ENCODE results near the gene HSFX1. TPM values are rescaled to one million over a fixed set of nuclear protein-coding genes. Genes with fewer than 3 reads are reported as not detected.
"Not testable (repeated sequence)": the region's sequence is repeated elsewhere in the genome, so short reads cannot be mapped to it uniquely, and the experiment has no call there.

Gene HSFX1
- total RNA-seq, 2 experiments from 2014 or later, result 0.24 to 0.43 TPM

GRCh38 chrX:149770344-149770743, 3.5 kb upstream of the HSFX1 start:
- intact Hi-C loops (cut with micrococcal nuclease); H3K27ac Mint-ChIP-seq; DNase-seq; H3K4me1 Mint-ChIP-seq (ENCODE audit: low read depth); H3K27me3 Mint-ChIP-seq; POLR2A ChIA-PET; H3K9me3 Mint-ChIP-seq; H3K36me3 Mint-ChIP-seq; CTCF ChIA-PET; H3K4me3 Mint-ChIP-seq: not testable (repeated sequence)

- H3K4me3 Mint-ChIP-seq; POLR2A ChIA-PET; DNase-seq; H3K27me3 Mint-ChIP-seq; CTCF ChIA-PET; H3K9me3 Mint-ChIP-seq; H3K36me3 Mint-ChIP-seq; H3K27ac Mint-ChIP-seq; intact Hi-C loops (cut with micrococcal nuclease); H3K4me1 Mint-ChIP-seq (ENCODE audit: low read depth): not testable (repeated sequence)
Observed at GRCh38 chrX:149773026-149773425, 842 bp upstream of the HSFX1 start.

GRCh38 chrX:149777999-149778398, 4.1 kb downstream of the HSFX1 start:
- H3K4me1 Mint-ChIP-seq (ENCODE audit: low read depth); H3K27ac Mint-ChIP-seq; H3K27me3 Mint-ChIP-seq: not testable (repeated sequence)

GRCh38 chrX:149781727-149782126, 7.9 kb downstream of the HSFX1 start, which contains the start of gene MAGEA9:
TSS of gene MAGEA9 (plus strand) at chrX:149781930. CDS start at chrX:149786211, 4,281 bp downstream.
- intact Hi-C loops (cut with micrococcal nuclease); POLR2A ChIA-PET; H3K4me3 Mint-ChIP-seq; DNase-seq; H3K9me3 Mint-ChIP-seq; H3K27ac Mint-ChIP-seq; H3K27me3 Mint-ChIP-seq; CTCF ChIA-PET; H3K36me3 Mint-ChIP-seq; H3K4me1 Mint-ChIP-seq (ENCODE audit: low read depth): not testable (repeated sequence)

More at GRCh38 chrX:149777999-149778398, 4.1 kb downstream of the HSFX1 start:
- intact Hi-C loops (cut with micrococcal nuclease); DNase-seq; CTCF ChIA-PET; H3K9me3 Mint-ChIP-seq; POLR2A ChIA-PET; H3K36me3 Mint-ChIP-seq; H3K4me3 Mint-ChIP-seq: not testable (repeated sequence)

GRCh38 chrX:149795531-149795930, 21.7 kb downstream of the HSFX1 start:
- H3K9me3 Mint-ChIP-seq; H3K36me3 Mint-ChIP-seq; H3K27me3 Mint-ChIP-seq; POLR2A ChIA-PET; intact Hi-C loops (cut with micrococcal nuclease); DNase-seq; H3K27ac Mint-ChIP-seq; H3K4me3 Mint-ChIP-seq; CTCF ChIA-PET: not testable (repeated sequence)
- peaks cover 28% of the 10 kb centered on the region for H3K4me1 Mint-ChIP-seq (ENCODE audit: low read depth)

- Mint-ChIP-seq H3K36me3 (no peaks in the 10 kb centered on the region), H3K9me3 (no peaks in the 10 kb centered on the region), H3K4me1 (ENCODE audit: low read depth) (peaks cover 32% of the 10 kb centered on the region), H3K27me3 (no peaks in the 10 kb centered on the region), H3K27ac (no peak overlapping the region), H3K4me3 (no peak overlapping the region)
- intact Hi-C loops (cut with micrococcal nuclease), result no loop called here
- CTCF ChIA-PET, result no interaction called here
- DNase-seq, result no peak
- POLR2A ChIA-PET, result no interaction called here
Observed at GRCh38 chrX:149799095-149799714, 25.3 kb downstream of the HSFX1 start.

- DNase-seq, result no peak
- H3K4me1 Mint-ChIP-seq (ENCODE audit: low read depth), result peaks cover 32% of the 10 kb centered on the region
- H3K36me3 Mint-ChIP-seq, result no peaks in the 10 kb centered on the region
- H3K27ac Mint-ChIP-seq, result no peak overlapping the region
- H3K9me3 Mint-ChIP-seq, result no peaks in the 10 kb centered on the region
- no peaks in the 10 kb centered on the region for H3K27me3 Mint-ChIP-seq
- ChIA-PET POLR2A (no interaction called here), CTCF (no interaction called here)
- no peak overlapping the region for H3K4me3 Mint-ChIP-seq
- intact Hi-C loops (cut with micrococcal nuclease), result no loop called here
Observed at GRCh38 chrX:149799938-149800337, 26.1 kb downstream of the HSFX1 start.

- Mint-ChIP-seq H3K4me3 (no peak overlapping the region), H3K27me3 (no peaks in the 10 kb centered on the region), H3K4me1 (ENCODE audit: low read depth) (peaks cover 21% of the 10 kb centered on the region), H3K27ac (no peak overlapping the region), H3K36me3 (no peaks in the 10 kb centered on the region), H3K9me3 (no peaks in the 10 kb centered on the region)
- no peak for DNase-seq
- intact Hi-C loops (cut with micrococcal nuclease), result no loop called here
- ChIA-PET POLR2A (no interaction called here), CTCF (no interaction called here)
Observed at GRCh38 chrX:149803458-149804062, 29.7 kb downstream of the HSFX1 start.

- intact Hi-C loops (cut with micrococcal nuclease), result no loop called here
Observed at GRCh38 chrX:149804102-149804501, 30.2 kb downstream of the HSFX1 start.

GRCh38 chrX:149807747-149808458, 34.0 kb downstream of the HSFX1 start:
- CTCF ChIA-PET, result no interaction called here
- Mint-ChIP-seq H3K9me3 (no peaks in the 10 kb centered on the region), H3K4me3 (no peak overlapping the region), H3K27ac (no peak overlapping the region), H3K4me1 (ENCODE audit: low read depth) (no peaks in the 10 kb centered on the region), H3K36me3 (no peaks in the 10 kb centered on the region), H3K27me3 (no peaks in the 10 kb centered on the region)
- DNase-seq, result no peak
- POLR2A ChIA-PET, result no interaction called here
- intact Hi-C loops (cut with micrococcal nuclease), result no loop called here

More at GRCh38 chrX:149804102-149804501, 30.2 kb downstream of the HSFX1 start:
- no peak overlapping the region for H3K4me3 Mint-ChIP-seq
- no peaks in the 10 kb centered on the region for H3K36me3 Mint-ChIP-seq
- no peaks in the 10 kb centered on the region for H3K27me3 Mint-ChIP-seq
- H3K4me1 Mint-ChIP-seq (ENCODE audit: low read depth), result peaks cover 18% of the 10 kb centered on the region
- DNase-seq, result no peak
- ChIA-PET POLR2A (no interaction called here), CTCF (no interaction called here)
- H3K27ac Mint-ChIP-seq, result no peak overlapping the region
- no peaks in the 10 kb centered on the region for H3K9me3 Mint-ChIP-seq

GRCh38 chrX:149818652-149819051, 44.8 kb downstream of the HSFX1 start:
- CTCF ChIA-PET, result no interaction called here
- intact Hi-C loops (cut with micrococcal nuclease), result no loop called here
- POLR2A ChIA-PET, result no interaction called here
- Mint-ChIP-seq H3K4me3 (no peak overlapping the region), H3K4me1 (ENCODE audit: low read depth) (no peaks in the 10 kb centered on the region), H3K36me3 (no peaks in the 10 kb centered on the region), H3K27ac (no peak overlapping the region), H3K9me3 (no peaks in the 10 kb centered on the region), H3K27me3 (peaks cover 2% of the 10 kb centered on the region)
- DNase-seq, result no peak

GRCh38 chrX:149819371-149819770, 45.5 kb downstream of the HSFX1 start:
- POLR2A ChIA-PET, result no interaction called here
- H3K36me3 Mint-ChIP-seq, result no peaks in the 10 kb centered on the region
- CTCF ChIA-PET, result no interaction called here
- no peaks in the 10 kb centered on the region for H3K4me1 Mint-ChIP-seq (ENCODE audit: low read depth)
- intact Hi-C loops (cut with micrococcal nuclease), result no loop called here
- H3K4me3 Mint-ChIP-seq, result no peak overlapping the region
- H3K27me3 Mint-ChIP-seq, result peaks cover 1% of the 10 kb centered on the region
- no peak for DNase-seq
- no peaks in the 10 kb centered on the region for H3K9me3 Mint-ChIP-seq
- no peak overlapping the region for H3K27ac Mint-ChIP-seq

GRCh38 chrX:149825424-149825823, 51.6 kb downstream of the HSFX1 start:
- no peaks in the 10 kb centered on the region for H3K36me3 Mint-ChIP-seq
- ChIA-PET POLR2A (no interaction called here), CTCF (no interaction called here)
- DNase-seq, result peak; percentile 54
- H3K27me3 Mint-ChIP-seq, result peaks cover 5% of the 10 kb centered on the region
- H3K4me3 Mint-ChIP-seq, result no peak overlapping the region
- H3K4me1 Mint-ChIP-seq (ENCODE audit: low read depth), result peaks cover 16% of the 10 kb centered on the region
- H3K27ac Mint-ChIP-seq, result no peak overlapping the region
- no peaks in the 10 kb centered on the region for H3K9me3 Mint-ChIP-seq
- intact Hi-C loops (cut with micrococcal nuclease), result no loop called here

Data from activated CD4-positive, alpha-beta memory T cell treated with anti-CD3 and anti-CD28 coated beads for 36 hours (primary cell).